Endothelial cell of umbilical vein (primary cell): Measurements from ENCODE around the gene SPIRE1.

ENCODE experiments used
- CTCF ChIP-seq, 2 donors: IDR thresholded peaks; 1 replicate in 1 of 2; 2 replicates in 1 of 2; pipeline ENCODE4 v1.5.1; 2011; ENCODE audit warnings: low read length in 2 of 2, mild to moderate bottlenecking in 2 of 2, moderate library complexity in 2 of 2, control low read depth in 1 of 2, inconsistent platforms in 1 of 2, low read depth in 1 of 2; ENCODE audit not compliant: insufficient read depth in 1 of 2; ENCODE audit errors: extremely low read depth in 1 of 2
- EZH2 ChIP-seq: IDR thresholded peaks from 2 replicates; pipeline ENCODE4 v1.6.1; 2012; ENCODE audit warnings: borderline replicate concordance, low read depth, mild to moderate bottlenecking, moderate library complexity, low read length, inconsistent platforms; ENCODE audit not compliant: severe bottlenecking
- POLR2A ChIP-seq: IDR thresholded peaks from 2 replicates; pipeline ENCODE4 v1.6.1; 2012; ENCODE audit warnings: low read depth, mild to moderate bottlenecking, control low read depth, low read length
- TF ChIP-seq, protein P1 (sequence below): IDR thresholded peaks from 2 replicates; pipeline ENCODE4 v1.6.1; 2011; ENCODE audit not compliant: insufficient read depth, insufficient read length

DNA sequence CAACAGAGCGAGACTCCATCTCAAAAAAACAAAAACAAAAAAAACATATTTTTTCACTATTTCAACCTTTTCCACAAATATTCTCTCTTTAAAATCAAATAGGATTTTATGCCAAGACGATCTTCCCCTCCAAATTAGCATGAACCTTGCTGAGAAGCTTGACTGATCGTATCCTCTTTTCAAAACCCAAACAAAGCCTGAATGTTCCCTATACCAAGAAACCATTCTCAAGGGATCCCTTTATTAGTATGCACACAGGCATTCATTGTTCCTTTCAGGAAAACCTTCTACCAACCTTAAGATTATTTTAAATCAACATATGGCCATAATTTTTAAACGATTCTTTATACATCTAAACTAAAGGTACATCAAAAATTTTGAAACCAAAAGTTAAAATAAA is 6.3 kb downstream of the SPIRE1 start:
- TF ChIP-seq POLR2A (no peak), CTCF (IDR thresholded peaks at IDR 0.05; ENCODE audit: extremely low read depth in 1 of 2, insufficient read depth in 1 of 2, low read depth in 1 of 2, low read length in 2 of 2) (no peak), EZH2 (no peak)
- TF ChIP-seq, protein P1, sequence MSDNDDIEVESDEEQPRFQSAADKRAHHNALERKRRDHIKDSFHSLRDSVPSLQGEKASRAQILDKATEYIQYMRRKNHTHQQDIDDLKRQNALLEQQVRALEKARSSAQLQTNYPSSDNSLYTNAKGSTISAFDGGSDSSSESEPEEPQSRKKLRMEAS = no peak
